CD14-positive monocyte (primary cell): ENCODE results near the gene TRMT2A. TPM values are rescaled to one million over a fixed set of nuclear protein-coding genes. Genes with fewer than 3 reads are reported as not detected.

Experiments used
- DNase-seq, 3 donors: peaks; one replicate each; pipeline ENCODE4 v3.0.0-alpha.2; 2011 to 2022
- H2AFZ ChIP-seq: 2 replicates; pipeline ENCODE4 v1.6.0; 2012; ENCODE audit warnings: mild to moderate bottlenecking, low read depth, low read length, inconsistent platforms; ENCODE audit not compliant: insufficient read depth, poor library complexity, severe bottlenecking
- H3K27ac ChIP-seq, 2 donors: 1 replicate in 1 of 2; 2 replicates in 1 of 2; pipeline ENCODE4 v1.5.1; 2012 to 2013; ENCODE audit warnings: low read length in 2 of 2, control low read depth in 1 of 2, inconsistent platforms in 1 of 2, low read depth in 1 of 2, mild to moderate bottlenecking in 1 of 2
- H3K27me3 ChIP-seq, 2 donors: one replicate each; pipeline versions ENCODE4 v1.6.0 to v1.6.1; 2011 to 2013; ENCODE audit warnings: low read length in 2 of 2; ENCODE audit not compliant: control insufficient read depth in 2 of 2, insufficient read depth in 2 of 2
- H3K36me3 ChIP-seq, 2 donors: replicated peaks in 1 of 2; 1 replicate in 1 of 2; 2 replicates in 1 of 2; pipeline versions ENCODE4 v1.5.1 to v1.6.1; 2012 to 2013; ENCODE audit warnings: low read length in 2 of 2, control low read depth in 1 of 2, inconsistent platforms in 1 of 2, mild to moderate bottlenecking in 1 of 2; ENCODE audit not compliant: insufficient read depth in 2 of 2, control insufficient read depth in 1 of 2
- H3K4me1 ChIP-seq, 2 donors: 1 replicate in 1 of 2; 2 replicates in 1 of 2; pipeline versions ENCODE4 v1.5.1 to v1.6.1; 2012 to 2013; ENCODE audit warnings: low read length in 2 of 2, control low read depth in 1 of 2, inconsistent platforms in 1 of 2, mild to moderate bottlenecking in 1 of 2, moderate library complexity in 1 of 2; ENCODE audit not compliant: insufficient read depth in 2 of 2, control insufficient read depth in 1 of 2
- H3K4me2 ChIP-seq: replicated peaks from 2 replicates; pipeline ENCODE3; 2012; ENCODE audit warnings: low read length, moderate library complexity, mild to moderate bottlenecking; ENCODE audit not compliant: poor library complexity, severe bottlenecking; ENCODE audit errors: extremely low read depth
- H3K4me3 ChIP-seq, 3 experiments: fragments of 200-600 bp in 1 of 3; sonication (generic) in 1 of 3; replicated peaks in 1 of 3; 1 replicate in 2 of 3; 2 replicates in 1 of 3; pipeline ENCODE4 v1.5.1; 2011 to 2013; ENCODE audit warnings: low read length in 3 of 3, mild to moderate bottlenecking in 3 of 3, control low read depth in 2 of 3, low read depth in 2 of 3, inconsistent platforms in 1 of 3, moderate library complexity in 1 of 3
- H3K79me2 ChIP-seq: 2 replicates; pipeline ENCODE4 v1.6.0; 2012; ENCODE audit warnings: mild to moderate bottlenecking, control low read depth, inconsistent platforms, low read length, moderate library complexity; ENCODE audit not compliant: insufficient read depth
- H3K9ac ChIP-seq: 2 replicates; pipeline ENCODE4 v1.6.0; 2017; ENCODE audit warnings: low read length, mild to moderate bottlenecking; ENCODE audit not compliant: insufficient read depth, poor library complexity, severe bottlenecking
- H3K9me3 ChIP-seq, 2 donors: replicated peaks in 1 of 2; 1 replicate in 1 of 2; 2 replicates in 1 of 2; pipeline versions ENCODE4 v1.5.1 to v1.6.1; 2012 to 2013; ENCODE audit warnings: low read length in 2 of 2, control low read depth in 1 of 2; ENCODE audit not compliant: control insufficient read depth in 1 of 2, insufficient read depth in 1 of 2
- H4K20me1 ChIP-seq: 2 replicates; pipeline ENCODE4 v1.6.0; 2012; ENCODE audit warnings: mild to moderate bottlenecking, low read length, control low read depth, moderate library complexity; ENCODE audit not compliant: insufficient read depth
- H3K27ac Mint-ChIP-seq, 7 donors: one replicate each; pipeline ENCODE4 v1.8.0; 2020; ENCODE audit warnings: mild to moderate bottlenecking in 7 of 7, mixed read lengths in 7 of 7, moderate library complexity in 6 of 7, inconsistent platforms in 2 of 7
- H3K27me3 Mint-ChIP-seq, 3 donors: one replicate each; pipeline ENCODE4 v1.8.0; 2021 to 2022; ENCODE audit warnings: low read depth in 3 of 3, mild to moderate bottlenecking in 3 of 3, mixed read lengths in 3 of 3, moderate library complexity in 3 of 3, inconsistent platforms in 1 of 3
- H3K36me3 Mint-ChIP-seq, 2 donors: one replicate each; pipeline ENCODE4 v1.8.0; 2020; ENCODE audit warnings: mixed read lengths in 2 of 2, inconsistent platforms in 1 of 2, mild to moderate bottlenecking in 1 of 2
- H3K4me1 Mint-ChIP-seq: one replicate; pipeline ENCODE4 v1.8.0; 2020; ENCODE audit warnings: mild to moderate bottlenecking, mixed read lengths
- H3K4me3 Mint-ChIP-seq, 2 donors: one replicate each; pipeline ENCODE4 v1.8.0; 2020; ENCODE audit warnings: mild to moderate bottlenecking in 2 of 2, mixed read lengths in 2 of 2, moderate library complexity in 1 of 2
- H3K9me3 Mint-ChIP-seq, 7 donors: one replicate each; pipeline ENCODE4 v1.8.0; 2020 to 2022; ENCODE audit warnings: mixed read lengths in 7 of 7, mild to moderate bottlenecking in 6 of 7, moderate library complexity in 6 of 7, inconsistent platforms in 2 of 7
- WGBS: methylation state at CpG from one replicate; pipeline ENCODE4 v1.1.5; 2013; ENCODE audit warnings: missing lambda C conversion rate; ENCODE audit not compliant: insufficient coverage; 5-methylcytosine and 5-hydroxymethylcytosine counted together
- intact Hi-C, 2 donors: fragments of 100-400 bp; cut with micrococcal nuclease; formaldehyde crosslinking; loops; one replicate each; pipeline versions ENCODE4 v1.15.0 to v1.15.1; 2023
- polyA plus RNA-seq, 3 donors: library from polyadenylated mRNA; depleted of rRNA in 1 of 3; unstranded in 2 of 3; stranded (reverse) in 1 of 3; fragments of 300-500 nt in 2 of 3; fragments of >200 nt in 1 of 3; fragmentation: Illumina TruSeq in 2 of 3; gene quantifications; 1 replicate in 2 of 3; 2 replicates in 1 of 3; pipeline ENCODE4 v1.2.3, GENCODE V29; 2012 to 2021
- TF ChIP-seq, protein P1 (sequence below): fragments of 200-600 bp; IDR thresholded peaks from one replicate; pipeline ENCODE4 v1.8.0; 2022; ENCODE audit warnings: antibody characterized with exemption, mild to moderate bottlenecking

The TRMT2A gene
- polyA plus RNA-seq, 3 donors = 20.1 to 121 (median 23.5) TPM

DNA sequence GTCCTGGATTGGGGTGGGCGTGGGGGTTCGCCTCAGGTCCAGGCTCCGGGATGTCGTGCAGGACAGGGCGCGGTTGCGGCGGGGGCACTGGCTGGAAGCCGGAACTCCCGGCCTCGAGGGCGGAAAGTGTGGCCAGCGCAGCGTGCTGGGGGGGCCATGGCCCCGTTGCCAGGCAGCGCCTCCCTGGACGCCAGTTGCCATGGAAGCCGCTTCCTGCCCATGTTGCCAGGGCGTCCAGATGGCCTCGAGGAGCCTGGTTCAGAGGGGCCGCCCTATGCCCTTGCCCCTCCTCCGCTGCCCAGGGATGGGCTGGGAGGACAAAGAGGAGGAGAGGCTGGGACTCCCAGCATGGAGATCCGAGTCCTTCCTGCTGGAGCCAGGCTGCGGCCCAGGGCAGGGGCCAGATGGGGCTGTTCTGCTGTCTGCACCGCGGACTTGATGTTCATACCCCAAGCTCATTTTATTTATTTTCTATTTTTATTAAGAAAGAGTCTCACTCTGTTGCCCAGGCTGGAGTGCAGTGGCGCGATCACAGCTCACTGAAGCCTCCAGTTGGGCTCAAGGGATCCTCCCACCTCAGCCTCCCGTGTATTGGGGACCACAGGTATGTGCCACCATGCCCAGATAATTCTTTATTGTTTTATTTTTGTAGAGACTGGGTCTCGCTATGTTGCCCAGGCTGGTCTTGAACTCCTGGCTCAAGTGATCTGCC lies 38.5 kb upstream of the TRMT2A start:
- TF ChIP-seq, protein P1, sequence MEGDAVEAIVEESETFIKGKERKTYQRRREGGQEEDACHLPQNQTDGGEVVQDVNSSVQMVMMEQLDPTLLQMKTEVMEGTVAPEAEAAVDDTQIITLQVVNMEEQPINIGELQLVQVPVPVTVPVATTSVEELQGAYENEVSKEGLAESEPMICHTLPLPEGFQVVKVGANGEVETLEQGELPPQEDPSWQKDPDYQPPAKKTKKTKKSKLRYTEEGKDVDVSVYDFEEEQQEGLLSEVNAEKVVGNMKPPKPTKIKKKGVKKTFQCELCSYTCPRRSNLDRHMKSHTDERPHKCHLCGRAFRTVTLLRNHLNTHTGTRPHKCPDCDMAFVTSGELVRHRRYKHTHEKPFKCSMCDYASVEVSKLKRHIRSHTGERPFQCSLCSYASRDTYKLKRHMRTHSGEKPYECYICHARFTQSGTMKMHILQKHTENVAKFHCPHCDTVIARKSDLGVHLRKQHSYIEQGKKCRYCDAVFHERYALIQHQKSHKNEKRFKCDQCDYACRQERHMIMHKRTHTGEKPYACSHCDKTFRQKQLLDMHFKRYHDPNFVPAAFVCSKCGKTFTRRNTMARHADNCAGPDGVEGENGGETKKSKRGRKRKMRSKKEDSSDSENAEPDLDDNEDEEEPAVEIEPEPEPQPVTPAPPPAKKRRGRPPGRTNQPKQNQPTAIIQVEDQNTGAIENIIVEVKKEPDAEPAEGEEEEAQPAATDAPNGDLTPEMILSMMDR = no peak
- Histone ChIP-seq H3K36me3 (no peaks in the 10 kb centered on the region), H4K20me1 (no peaks in the 10 kb centered on the region), H3K79me2 (no peaks in the 10 kb centered on the region), H3K9ac (no peak overlapping the region), H2AFZ (no peak overlapping the region), H3K27me3 (no peaks in the 10 kb centered on the region), H3K27ac (no peak overlapping the region), H3K9me3 (no peaks in the 10 kb centered on the region), H3K4me3 (peak overlapping the region in 1 of 3 experiments; percentile 46), H3K4me1 (peaks cover 8 to 9% of the 10 kb centered on the region in 2 donors), H3K4me2 (peak overlapping the region; percentile 42)
- no peaks in the 10 kb centered on the region for H3K36me3 Mint-ChIP-seq
- H3K4me3 Mint-ChIP-seq = no peak overlapping the region
- H3K4me1 Mint-ChIP-seq = peaks cover 10% of the 10 kb centered on the region
- 40% methylated on average over 23 of the region's 30 CpGs for WGBS
- no peak overlapping the region for H3K27ac Mint-ChIP-seq
- H3K27me3 Mint-ChIP-seq = peaks cover 7 to 29% (median 9%) of the 10 kb centered on the region in 3 donors
- no peaks in the 10 kb centered on the region for H3K9me3 Mint-ChIP-seq
- intact Hi-C loops = loop anchor here (2.0 to 5.0 kb wide), 2 partner anchors 112 to 129 kb away; partner anchors contain the start of gene RTN4R (in 2 of the 2)
- DNase-seq = peak; percentile 14 to 42 (median 26)

DNA sequence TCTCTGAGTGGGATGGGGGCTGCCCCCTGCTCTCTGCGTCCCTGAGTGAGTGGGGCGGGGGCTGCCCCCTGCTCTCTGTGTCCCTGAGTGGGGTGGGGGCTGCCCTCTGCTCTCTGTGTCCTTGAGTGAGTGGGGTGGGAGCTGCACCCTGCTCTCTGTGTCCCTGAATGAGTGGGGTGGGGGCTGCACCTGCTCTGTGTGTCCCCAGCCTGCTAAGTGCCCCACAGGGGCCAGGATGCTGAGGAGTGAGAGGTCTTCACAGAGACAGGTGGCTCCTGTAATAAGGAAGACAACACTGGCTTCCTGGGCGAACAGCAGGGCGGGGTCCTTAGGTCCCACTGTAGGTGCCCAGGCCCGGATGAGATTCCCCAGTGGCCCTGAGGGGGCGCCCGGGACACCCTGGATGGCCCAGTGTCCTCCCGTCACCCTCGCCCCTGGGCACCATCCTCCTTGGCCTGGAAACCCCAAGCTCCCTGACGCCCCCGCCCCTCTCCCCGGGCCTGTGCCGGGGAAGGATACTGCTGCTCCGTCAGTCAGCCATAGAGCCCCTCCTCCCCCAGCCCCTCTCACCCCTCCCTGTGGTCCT lies 37.7 kb upstream of the TRMT2A start:
- peaks cover 10% of the 10 kb centered on the region for H3K4me1 Mint-ChIP-seq
- Histone ChIP-seq H3K9ac (no peak overlapping the region), H3K27me3 (no peaks in the 10 kb centered on the region), H2AFZ (no peak overlapping the region), H3K36me3 (no peaks in the 10 kb centered on the region), H3K9me3 (no peaks in the 10 kb centered on the region), H3K4me3 (peak overlapping the region in 1 of 3 experiments; percentile 46), H3K27ac (no peak overlapping the region), H3K4me1 (peaks cover 8 to 9% of the 10 kb centered on the region in 2 donors), H3K79me2 (no peaks in the 10 kb centered on the region), H4K20me1 (no peaks in the 10 kb centered on the region), H3K4me2 (peak overlapping the region; percentile 42)
- H3K27ac Mint-ChIP-seq = no peak overlapping the region
- no peak for DNase-seq
- no peaks in the 10 kb centered on the region for H3K9me3 Mint-ChIP-seq
- TF ChIP-seq, protein P1 = no peak
- peaks cover 4 to 23% (median 7%) of the 10 kb centered on the region in 3 donors for H3K27me3 Mint-ChIP-seq
- 64% methylated on average over 11 of the region's 14 CpGs for WGBS
- H3K36me3 Mint-ChIP-seq = no peaks in the 10 kb centered on the region
- H3K4me3 Mint-ChIP-seq = no peak overlapping the region
- intact Hi-C loops = loop anchor here (5.0 kb wide), 1 partner anchor 113 kb away; the partner anchor contains the start of gene RTN4R (in 2 of the 2)
